Colonic mucosa (tissue), 4 donors: Measurements from ENCODE around the gene EEFSEC. TPM values are rescaled to one million over a fixed set of nuclear protein-coding genes. Genes with fewer than 3 reads are reported as not detected.

Source experiments
- DNase-seq: peaks from one replicate; pipeline ENCODE4 v3.0.0-alpha.2; 2020
- H3K27ac ChIP-seq: fragments of 200-600 bp; one replicate; pipeline ENCODE4 v1.8.0; 2021
- H3K27me3 ChIP-seq: fragments of 200-600 bp; one replicate; pipeline ENCODE4 v1.8.0; 2021
- H3K36me3 ChIP-seq: fragments of 200-600 bp; one replicate; pipeline ENCODE4 v1.8.0; 2021
- H3K4me1 ChIP-seq: fragments of 200-600 bp; one replicate; pipeline ENCODE4 v1.8.0; 2021; ENCODE audit warnings: mild to moderate bottlenecking
- H3K4me3 ChIP-seq: fragments of 200-600 bp; one replicate; pipeline ENCODE4 v1.8.0; 2021
- H3K9ac ChIP-seq, 2 donors: one replicate each; pipeline ENCODE4 v1.7.0; 2013; ENCODE audit warnings: control low read depth in 2 of 2, low read depth in 2 of 2, low read length in 2 of 2
- H3K9me3 ChIP-seq: fragments of 200-600 bp; one replicate; pipeline ENCODE4 v1.8.0; 2021
- CTCF ChIP-seq: fragments of 200-600 bp; IDR thresholded peaks from one replicate; pipeline ENCODE4 v1.8.0; 2022; ENCODE audit warnings: antibody characterized with exemption, mild to moderate bottlenecking
- intact Hi-C: fragments of 100-400 bp; cut with DNase I; formaldehyde crosslinking; loops from one replicate; pipeline ENCODE4 v1.14.1; 2022
- total RNA-seq, 2 donors: library from RNA; stranded (reverse); fragmentation: NEBNext Ultra II Directional in 1 of 2; extraction: Animal tissue kit (Norgen Biotek cat#: 25700) in 1 of 2; gene quantifications; one replicate each; pipeline ENCODE4 v1.2.1, GENCODE V29; 2021
- donor health status: healthy.
- donor health status: DM: no; HTN: no; CAD: no.
- donor health status: DM: no; HTN: no; CAD: no.

Gene EEFSEC
- total RNA-seq, 2 donors from 2014 or later: 8.6 to 16.6 TPM

GRCh38 chr3:128339491-128340012, 186.3 kb downstream of the EEFSEC start:
- no peaks in the 10 kb centered on the region for H3K27me3 ChIP-seq
- H3K36me3 ChIP-seq: no peaks in the 10 kb centered on the region
- no peak overlapping the region for H3K9ac ChIP-seq
- DNase-seq: no peak
- H3K4me1 ChIP-seq: no peaks in the 10 kb centered on the region
- intact Hi-C loops: no loop called here
- H3K27ac ChIP-seq: no peak overlapping the region
- H3K4me3 ChIP-seq: no peak overlapping the region
- no peak for TF ChIP-seq CTCF
- H3K9me3 ChIP-seq: no peaks in the 10 kb centered on the region

- Histone ChIP-seq H3K27ac (no peak overlapping the region), H3K9me3 (no peaks in the 10 kb centered on the region), H3K4me1 (no peaks in the 10 kb centered on the region), H3K27me3 (no peaks in the 10 kb centered on the region), H3K9ac (no peak overlapping the region), H3K4me3 (no peak overlapping the region), H3K36me3 (no peaks in the 10 kb centered on the region)
- intact Hi-C loops: no loop called here
- no peak for TF ChIP-seq CTCF
- no peak for DNase-seq
Measured at GRCh38 chr3:128340198-128340903, 187.1 kb downstream of the EEFSEC start.

GRCh38 chr3:128340904-128341555, 187.7 kb downstream of the EEFSEC start:
- H3K36me3 ChIP-seq: no peaks in the 10 kb centered on the region
- intact Hi-C loops: no loop called here

GRCh38 chr3:128341659-128342395, 188.5 kb downstream of the EEFSEC start:
- Histone ChIP-seq H3K36me3 (no peaks in the 10 kb centered on the region), H3K4me1 (no peaks in the 10 kb centered on the region), H3K27me3 (no peaks in the 10 kb centered on the region), H3K9me3 (no peaks in the 10 kb centered on the region), H3K4me3 (no peak overlapping the region), H3K27ac (no peak overlapping the region), H3K9ac (no peak overlapping the region)
- no peak for TF ChIP-seq CTCF
- intact Hi-C loops: no loop called here
- DNase-seq: no peak

More at GRCh38 chr3:128340904-128341555, 187.7 kb downstream of the EEFSEC start:
- no peak overlapping the region for H3K27ac ChIP-seq
- no peak for DNase-seq
- H3K9ac ChIP-seq: no peak overlapping the region
- H3K4me3 ChIP-seq: no peak overlapping the region
- no peak for TF ChIP-seq CTCF
- H3K9me3 ChIP-seq: no peaks in the 10 kb centered on the region
- no peaks in the 10 kb centered on the region for H3K4me1 ChIP-seq
- no peaks in the 10 kb centered on the region for H3K27me3 ChIP-seq

- no peak overlapping the region for H3K4me3 ChIP-seq
- H3K36me3 ChIP-seq: no peaks in the 10 kb centered on the region
- no peak for DNase-seq
- no peaks in the 10 kb centered on the region for H3K4me1 ChIP-seq
- H3K9me3 ChIP-seq: no peaks in the 10 kb centered on the region
- intact Hi-C loops: no loop called here
- H3K9ac ChIP-seq: no peak overlapping the region
- TF ChIP-seq CTCF: no peak
- H3K27me3 ChIP-seq: no peaks in the 10 kb centered on the region
- no peak overlapping the region for H3K27ac ChIP-seq
Measured at GRCh38 chr3:128342701-128343180, 189.5 kb downstream of the EEFSEC start.
